NCI-H187 (cell line): ENCODE results near the gene IL17A.

ENCODE experiments used
- DNase-seq, 2 experiments: peaks; one replicate each; lab custom pipeline; 2025; lab: John Stamatoyannopoulos, UW

IL17A gene

GRCh38 chr6:52186075-52186474 is at the start of gene IL17A:
TSS of gene IL17A (plus strand) at chr6:52186375. CDS start at chr6:52186432, 57 bp downstream.
- DNase-seq = no peak

- no peak for DNase-seq
Observed at GRCh38 chr6:52136934-52137467, 49.2 kb upstream of the IL17A start.

GRCh38 chr6:52138284-52138683 is 47.9 kb upstream of the IL17A start:
- no peak for DNase-seq

DNA sequence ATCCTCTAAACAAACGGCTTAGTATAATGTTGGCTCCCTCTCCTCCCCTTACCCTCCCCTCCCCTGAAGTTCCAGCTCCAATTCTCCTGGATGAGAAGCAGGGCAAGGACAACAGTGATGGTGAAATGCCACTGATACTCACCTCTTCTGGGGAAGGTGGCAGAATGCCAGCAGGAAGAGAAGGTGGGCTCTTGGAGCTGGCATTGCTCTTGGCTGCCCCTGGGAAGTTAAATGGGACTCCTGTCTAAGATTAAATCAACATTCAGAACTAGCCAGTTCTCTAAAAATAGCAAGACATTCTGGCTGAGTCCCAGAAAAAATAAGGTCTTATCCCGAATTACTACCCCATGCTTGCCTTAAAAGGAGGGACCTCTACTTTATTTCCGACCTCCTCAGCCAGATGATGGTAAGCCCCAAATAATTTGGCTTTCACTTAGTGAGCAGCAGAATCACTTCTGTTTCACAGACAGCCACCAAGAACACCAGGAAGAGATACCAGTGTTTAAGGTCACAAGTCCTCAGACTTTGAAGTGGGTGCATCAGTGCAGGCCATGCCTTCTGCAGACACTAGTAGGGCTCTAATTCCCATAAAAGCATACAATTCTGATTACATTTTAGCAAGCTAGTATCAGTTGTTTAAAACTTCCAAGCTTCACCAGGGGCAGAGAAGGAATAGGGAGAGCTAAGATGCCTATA is 46.0 kb upstream of the IL17A start:
- DNase-seq = no peak

- DNase-seq = no peak
Observed at GRCh38 chr6:52141596-52141995, 44.6 kb upstream of the IL17A start.

DNA sequence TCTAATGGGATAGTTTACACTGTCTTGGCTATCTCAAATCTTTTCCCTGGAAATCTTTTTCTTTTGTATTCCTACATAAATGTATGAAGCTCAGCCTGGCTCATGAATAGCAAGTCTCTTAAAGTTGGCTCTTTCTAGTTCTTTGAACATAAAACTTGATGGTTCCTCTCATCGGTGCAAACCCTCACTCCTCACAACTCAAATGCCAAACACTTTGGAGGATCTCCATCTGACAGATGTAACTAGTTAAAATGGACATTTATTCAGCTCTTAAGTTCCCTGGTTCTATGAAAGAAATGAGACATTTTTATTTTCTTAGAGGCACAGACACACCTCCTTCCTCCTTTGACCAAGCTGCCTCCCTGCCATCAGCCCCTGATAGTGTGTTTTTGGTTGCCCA is 43.6 kb upstream of the IL17A start:
- no peak for DNase-seq

- DNase-seq = no peak
Observed at GRCh38 chr6:52143551-52143950, 42.6 kb upstream of the IL17A start.

DNA sequence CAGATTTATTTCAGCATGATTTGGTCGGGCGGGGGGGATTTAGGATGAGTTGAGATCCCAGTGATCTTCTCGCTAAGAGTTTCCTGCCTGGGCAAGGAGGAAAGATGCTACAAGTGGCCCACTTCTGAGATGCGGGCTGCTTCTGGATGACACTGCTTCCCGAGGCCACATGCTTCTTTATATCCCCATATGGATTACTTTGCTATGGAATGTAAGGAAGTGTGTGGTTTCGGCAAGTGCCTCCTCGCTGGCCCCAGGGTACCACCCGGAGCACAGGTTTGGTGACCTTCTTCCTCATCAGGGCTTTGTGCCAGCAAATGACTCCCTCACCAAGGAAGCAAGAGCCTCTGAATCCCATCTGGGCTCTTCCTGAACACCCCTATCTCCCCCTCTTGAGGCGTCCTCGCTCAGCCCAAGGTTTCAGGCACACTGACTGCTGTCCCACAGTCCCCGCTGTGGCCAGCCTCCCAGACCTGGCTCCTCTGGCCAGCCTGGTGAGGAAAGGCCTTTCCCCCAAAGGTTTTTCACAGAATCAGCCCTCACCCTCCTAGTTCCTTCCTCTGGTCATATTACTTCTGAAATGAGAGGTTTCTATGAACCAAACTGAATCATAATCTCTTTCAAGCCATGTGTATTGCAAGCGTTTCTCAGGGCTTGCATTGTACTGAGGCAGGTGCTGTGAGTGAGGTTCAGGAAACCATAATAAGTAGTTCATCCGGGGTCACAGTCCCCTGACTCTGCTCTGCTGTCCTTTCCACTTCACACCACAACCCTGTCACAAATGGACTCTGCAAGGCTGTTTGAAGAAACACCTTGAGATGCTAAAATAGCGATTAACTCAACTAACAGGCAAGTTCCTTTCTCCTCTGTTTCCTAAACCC is 41.7 kb upstream of the IL17A start:
- DNase-seq = no peak

DNA sequence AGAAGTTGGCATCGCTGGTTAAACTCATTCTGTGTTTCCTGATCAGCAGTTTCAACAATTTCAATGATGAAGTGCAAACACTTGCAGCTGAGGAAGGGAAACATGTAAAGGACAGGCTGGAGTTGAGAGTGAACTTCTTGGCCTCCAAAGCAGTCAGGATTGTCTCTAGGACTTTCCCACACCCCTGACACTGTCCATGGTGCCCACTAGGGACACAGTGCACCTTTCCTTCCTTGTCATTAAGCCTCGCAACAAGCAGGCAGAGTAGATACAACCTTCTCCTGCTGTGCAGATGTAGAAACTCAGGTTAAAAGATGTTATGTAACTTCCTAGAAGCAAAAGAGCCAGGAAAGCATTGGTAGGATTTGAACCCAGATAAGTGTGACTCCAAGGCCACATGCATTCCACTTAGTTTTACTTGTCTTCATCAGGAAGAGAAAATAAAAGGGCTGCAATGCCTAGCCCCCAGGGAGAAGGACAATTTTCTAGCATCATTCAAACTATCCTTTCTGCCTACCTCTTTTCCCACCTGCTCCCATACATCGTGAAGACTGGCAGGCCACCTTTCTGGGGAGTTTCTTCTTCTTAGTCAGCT is 39.2 kb upstream of the IL17A start:
- no peak for DNase-seq

DNA sequence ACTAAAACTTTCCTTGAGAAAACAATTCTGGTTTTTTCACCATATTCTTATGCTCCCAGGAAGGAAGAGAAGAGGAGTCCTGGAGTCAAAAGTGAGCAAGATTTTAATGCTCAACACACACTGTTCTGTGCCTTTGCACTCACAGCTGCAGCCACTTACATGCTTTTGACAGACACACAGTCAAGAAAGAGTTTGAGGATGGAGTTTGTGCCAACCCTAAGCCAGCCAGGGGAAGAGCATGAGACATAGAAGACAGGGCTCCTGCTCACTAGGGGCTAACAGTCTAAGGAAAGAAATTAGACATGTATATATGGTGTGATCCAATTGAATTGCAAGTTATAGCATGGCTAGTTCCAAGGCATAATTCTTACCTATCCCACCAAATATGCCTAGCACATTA is 37.1 kb upstream of the IL17A start:
- no peak for DNase-seq

- no peak for DNase-seq
Observed at GRCh38 chr6:52149949-52150348, 36.2 kb upstream of the IL17A start.

DNA sequence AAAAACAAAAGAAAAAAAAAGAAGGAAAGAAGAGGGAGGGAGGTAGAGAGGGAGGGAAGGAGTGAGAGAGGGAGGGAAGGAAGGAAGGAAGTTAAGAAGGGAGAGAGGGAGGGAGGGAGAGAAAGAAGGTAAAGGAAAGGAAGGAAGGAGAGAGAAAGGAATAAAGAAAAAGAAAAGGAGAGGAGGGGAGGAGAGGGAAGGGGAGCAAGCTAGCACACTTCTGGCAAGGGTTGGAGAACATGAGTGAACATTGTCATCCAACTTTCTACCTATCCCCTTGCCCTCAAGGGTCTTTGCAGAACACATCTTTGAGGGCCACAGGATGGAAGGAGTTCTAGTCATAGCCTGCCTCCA is 34.1 kb upstream of the IL17A start:
- DNase-seq = no peak

DNA sequence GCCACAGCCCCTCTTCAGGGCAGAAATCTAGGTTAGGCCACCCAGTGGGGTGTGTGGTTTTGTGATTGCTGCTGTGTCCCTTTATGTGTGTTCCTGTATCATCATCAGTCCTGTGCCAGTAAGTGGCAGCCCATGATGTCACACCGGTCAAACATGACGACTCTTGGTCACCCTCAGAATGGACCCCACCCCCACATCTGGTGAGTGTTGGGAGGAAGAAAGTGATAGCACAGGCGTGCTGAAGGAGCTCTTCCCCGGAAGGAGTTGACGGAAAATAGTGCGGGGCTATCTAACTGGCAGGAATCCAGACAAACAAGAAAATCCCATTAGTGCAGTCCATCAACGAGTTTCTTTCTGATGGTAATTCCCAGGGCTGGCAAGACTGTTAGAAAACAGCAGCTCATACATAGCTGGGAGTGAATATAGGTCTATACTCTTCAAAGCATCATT is 33.4 kb upstream of the IL17A start:
- DNase-seq = no peak

DNA sequence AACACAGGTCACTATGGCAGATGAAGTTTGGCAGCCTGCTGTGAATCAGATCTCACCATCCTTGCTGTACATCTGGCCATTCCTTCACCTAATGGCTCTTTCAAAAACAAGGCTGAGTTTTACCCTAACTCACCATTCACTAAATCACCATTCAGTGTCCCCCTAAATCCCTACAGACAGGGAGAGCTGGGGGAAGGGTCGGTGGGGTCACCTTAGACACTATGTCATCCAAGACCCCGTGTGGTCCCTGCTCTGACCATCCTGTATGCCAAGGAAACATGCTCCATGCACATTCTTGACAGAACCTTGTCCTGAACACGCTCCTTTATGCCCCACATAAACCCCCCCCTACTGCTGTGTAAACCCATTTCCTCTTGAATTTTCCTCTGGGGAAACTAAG is 31.8 kb upstream of the IL17A start:
- no peak for DNase-seq

DNA sequence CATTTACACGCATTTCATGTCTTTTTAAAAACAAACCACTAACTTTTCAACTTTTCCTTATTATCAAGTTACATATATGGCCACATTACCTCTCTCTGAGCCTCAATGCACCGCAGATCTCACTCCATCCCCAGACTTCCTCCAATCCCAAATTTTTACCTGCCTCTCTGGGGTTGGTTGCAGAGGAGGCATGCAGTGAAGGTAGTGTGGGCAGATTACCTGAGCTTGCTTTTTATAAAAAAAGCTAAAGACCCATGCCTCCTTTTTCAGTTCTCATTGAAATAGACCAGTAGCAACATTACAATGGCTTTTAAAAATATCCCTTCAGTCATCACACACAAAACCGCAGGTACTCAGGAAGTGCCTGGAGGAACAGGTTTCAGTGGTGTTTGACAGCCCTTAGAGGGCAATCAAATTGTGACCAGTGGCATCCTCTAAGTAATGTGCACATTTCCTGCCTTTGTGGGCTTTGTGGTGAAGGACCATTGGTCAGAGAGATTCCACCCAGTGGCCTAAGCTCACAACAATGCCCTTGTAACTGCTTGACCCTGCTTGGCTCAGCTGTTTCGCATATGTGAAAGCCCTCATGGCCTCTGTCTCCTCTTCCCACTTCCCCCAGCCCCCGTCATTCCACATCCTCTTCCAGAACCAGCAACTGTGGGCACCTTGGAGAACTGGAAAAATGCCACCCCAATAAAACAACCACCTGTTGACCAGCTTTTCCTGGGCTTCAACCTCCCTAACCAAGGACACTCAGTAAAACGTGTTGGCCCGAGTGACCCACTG is 30.2 kb upstream of the IL17A start:
- no peak for DNase-seq

GRCh38 chr6:52157301-52157941 is 28.8 kb upstream of the IL17A start:
- no peak for DNase-seq

- DNase-seq = no peak
Observed at GRCh38 chr6:52160472-52161104, 25.6 kb upstream of the IL17A start.

DNA sequence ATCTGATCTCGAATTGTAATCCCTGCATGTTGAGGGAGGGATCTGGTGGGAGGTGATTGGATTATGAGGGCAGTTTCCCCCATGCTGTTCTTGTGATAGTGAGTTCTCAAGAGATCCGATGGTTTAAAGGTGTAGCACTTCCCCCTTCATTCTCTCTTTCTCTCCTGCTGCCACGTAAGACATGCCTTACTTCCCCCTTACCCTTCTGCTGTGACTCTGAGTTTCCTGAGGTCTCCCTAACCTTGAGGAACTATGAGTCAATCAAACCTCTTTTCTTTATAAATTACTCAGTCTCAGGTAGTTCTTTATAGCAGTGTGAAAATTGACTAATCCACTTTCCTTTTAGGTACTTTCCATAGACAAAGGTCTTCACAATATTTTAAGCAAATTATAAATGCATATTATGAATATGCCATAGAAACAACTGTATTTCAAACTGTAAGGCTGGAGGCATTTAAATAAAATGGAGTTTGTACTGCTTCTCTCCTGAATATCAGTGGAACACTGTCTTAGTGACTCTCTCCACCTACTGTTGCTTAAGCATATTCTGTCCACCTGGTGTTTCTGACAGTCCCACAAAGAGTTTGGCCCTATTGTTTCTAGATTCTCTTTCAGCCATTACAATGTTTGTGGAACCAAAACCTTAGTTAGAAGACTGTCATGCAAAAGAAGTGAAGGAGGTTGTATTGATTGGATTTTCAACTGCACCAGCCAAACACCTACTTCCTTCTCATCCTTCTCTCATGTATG is 24.3 kb upstream of the IL17A start:
- DNase-seq = no peak

- DNase-seq = no peak
Observed at GRCh38 chr6:52162940-52163908, 23.0 kb upstream of the IL17A start.
